Measurements from ENCODE around the gene GCK.

Gene GCK

DNA sequence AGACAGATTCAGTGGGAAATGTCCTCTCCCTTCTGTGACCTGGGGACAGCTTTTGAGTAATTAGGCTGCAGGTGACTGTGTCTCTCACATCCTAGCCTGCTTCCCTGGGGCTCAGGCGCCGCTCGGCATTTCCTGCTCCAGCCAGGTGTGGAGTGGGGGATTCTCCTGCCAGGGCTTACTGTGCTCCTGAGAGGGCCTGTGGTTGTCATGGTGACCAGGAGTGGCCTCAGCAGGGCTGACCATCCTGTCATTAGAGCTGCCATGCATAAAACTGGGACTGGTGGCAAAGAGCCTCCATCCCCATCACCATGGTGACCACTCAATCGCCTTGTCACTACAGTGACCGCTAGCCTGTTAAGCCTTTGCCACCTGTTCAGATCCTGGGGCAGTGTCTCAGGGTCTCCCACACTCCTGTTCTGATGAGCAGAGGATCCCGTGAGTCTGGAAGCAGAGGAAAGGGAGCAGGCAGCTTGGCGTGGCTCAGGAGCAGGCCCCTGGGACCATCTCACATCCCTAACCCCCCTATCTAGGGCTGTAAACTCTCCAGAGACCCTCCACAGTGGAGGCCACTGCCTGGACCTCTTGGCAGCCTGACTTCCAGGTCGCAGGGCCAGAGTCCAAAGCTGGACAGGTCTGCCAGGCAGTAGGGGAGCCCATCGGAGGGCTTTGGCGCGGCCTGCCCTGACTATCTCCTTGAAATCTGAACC lies at the start of gene GCK:
Gene GCK, minus strand, starts transcription at position 154 of the 707 bp plus-strand sequence. CDS start 486 bp downstream, outside the sequence.
- no peak for DNase-seq (ENCODE audit: low spot score)
- TF ChIP-seq CTCF (IDR thresholded peaks at IDR 0.05; ENCODE audit: extremely low read depth, insufficient read depth, missing control alignments), result no peak
- in situ Hi-C loops (cut with MboI; ENCODE audit: low pct_unique_long_range_greater_than_20kb, low sequenced_read_pairs, unreplicated experiment), result no loop called here

- no peak for DNase-seq (ENCODE audit: low spot score)
- in situ Hi-C loops (cut with MboI; ENCODE audit: low pct_unique_long_range_greater_than_20kb, low sequenced_read_pairs, unreplicated experiment), result no loop called here
- no peak for TF ChIP-seq CTCF (IDR thresholded peaks at IDR 0.05; ENCODE audit: extremely low read depth, insufficient read depth, missing control alignments)
These were observed 49.0 kb upstream of the GCK start for GRCh38 chr7:44238116-44238695.

DNA sequence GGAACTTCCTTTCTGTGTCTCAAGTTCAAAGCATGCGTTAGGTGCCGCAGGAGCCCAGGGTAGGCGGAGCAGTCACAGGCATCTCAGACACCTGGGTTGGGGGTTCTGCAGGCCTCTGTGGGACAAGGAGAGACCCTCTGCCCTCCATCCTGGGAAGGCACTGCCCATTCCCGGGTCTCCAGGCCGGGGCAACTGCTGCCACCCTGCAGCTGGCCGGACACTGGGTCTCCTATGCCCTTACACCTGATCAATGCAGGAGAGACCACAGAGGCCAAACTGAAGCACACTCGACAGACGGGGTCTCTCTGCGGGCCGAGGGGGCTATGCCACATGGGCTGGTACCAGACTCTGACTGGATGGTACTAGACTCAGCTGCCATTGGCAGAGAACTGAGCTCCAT lies 48.5 kb upstream of the GCK start:
- no peak for DNase-seq (ENCODE audit: low spot score)
- in situ Hi-C loops (cut with MboI; ENCODE audit: low pct_unique_long_range_greater_than_20kb, low sequenced_read_pairs, unreplicated experiment), result no loop called here
- no peak for TF ChIP-seq CTCF (IDR thresholded peaks at IDR 0.05; ENCODE audit: extremely low read depth, insufficient read depth, missing control alignments)

DNA sequence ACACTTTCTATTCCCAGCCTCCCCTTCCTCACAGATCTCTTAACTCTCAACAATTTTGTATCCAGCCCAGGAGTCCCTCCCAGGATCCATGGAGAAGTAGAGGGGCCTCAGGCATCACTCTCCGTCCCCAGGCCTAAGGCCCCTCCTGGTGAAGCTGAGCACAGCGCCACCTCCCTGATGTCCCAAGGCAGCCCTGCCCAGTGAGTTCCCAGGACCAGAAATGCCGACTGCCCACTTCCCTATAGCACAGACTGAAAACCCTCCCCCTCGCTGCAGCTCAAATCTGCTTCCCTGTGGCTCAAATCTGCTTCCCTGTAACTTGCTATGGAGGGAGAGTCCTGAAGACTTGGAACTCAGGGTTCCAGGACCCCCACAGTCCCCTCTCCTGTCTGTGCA lies 47.1 kb upstream of the GCK start:
- in situ Hi-C loops (cut with MboI; ENCODE audit: low pct_unique_long_range_greater_than_20kb, low sequenced_read_pairs, unreplicated experiment), result no loop called here
- no peak for TF ChIP-seq CTCF (IDR thresholded peaks at IDR 0.05; ENCODE audit: extremely low read depth, insufficient read depth, missing control alignments)
- no peak for DNase-seq (ENCODE audit: low spot score)

- DNase-seq (ENCODE audit: low spot score), result no peak
- TF ChIP-seq CTCF (IDR thresholded peaks at IDR 0.05; ENCODE audit: extremely low read depth, insufficient read depth, missing control alignments), result no peak
- in situ Hi-C loops (cut with MboI; ENCODE audit: low pct_unique_long_range_greater_than_20kb, low sequenced_read_pairs, unreplicated experiment), result no loop called here
These were observed 46.5 kb upstream of the GCK start for GRCh38 chr7:44235582-44236332.

DNA sequence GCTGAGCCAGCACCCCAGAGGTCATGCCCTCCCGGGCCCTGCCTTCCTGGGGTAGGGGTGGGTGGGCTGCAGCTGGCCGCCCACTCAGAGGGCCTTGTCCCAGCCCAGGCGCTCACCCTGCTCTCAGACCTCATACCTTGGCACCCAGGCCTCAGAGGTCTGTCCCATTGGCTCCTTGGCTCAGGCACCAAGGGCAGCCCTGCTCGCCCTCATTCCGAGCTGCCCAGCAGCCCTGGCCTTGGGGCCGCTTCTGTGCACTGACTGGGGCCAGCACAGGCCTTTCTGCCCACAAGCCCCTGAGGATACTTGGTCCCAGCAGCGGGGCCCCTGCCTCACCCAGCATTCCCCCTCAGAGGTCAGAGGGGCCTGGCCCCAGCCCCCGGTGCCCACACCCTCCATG lies 45.8 kb upstream of the GCK start:
- no peak for DNase-seq (ENCODE audit: low spot score)
- in situ Hi-C loops (cut with MboI; ENCODE audit: low pct_unique_long_range_greater_than_20kb, low sequenced_read_pairs, unreplicated experiment), result no loop called here
- no peak for TF ChIP-seq CTCF (IDR thresholded peaks at IDR 0.05; ENCODE audit: extremely low read depth, insufficient read depth, missing control alignments)
